G401 (cell line): ENCODE data around the gene THADA. TPM values are rescaled to one million over a fixed set of nuclear protein-coding genes. Genes with fewer than 3 reads are reported as not detected.

Experiments
- DNase-seq: peaks from one replicate; pipeline ENCODE4 v3.0.0-alpha.2; 2015; ENCODE audit warnings: low spot score
- in situ Hi-C: cut with HindIII; loops from 2 replicates; pipeline ENCODE4 v1.10.0; 2016; ENCODE audit warnings: low sequenced_read_pairs, mixed read lengths
- total RNA-seq: library from RNA; depleted of rRNA; stranded (reverse); fragments of >200 nt; shearing (Covaris generic); gene quantifications from 2 replicates; pipeline ENCODE4 v1.2.3, GENCODE V29; 2014

The THADA gene
- total RNA-seq, 1 experiment from 2014 or later = 35.9 TPM

- DNase-seq = no peak
- in situ Hi-C loops = no loop called here
Measured at GRCh38 chr2:43356774-43357173, 239.1 kb downstream of the THADA start.

- in situ Hi-C loops = no loop called here
Measured at GRCh38 chr2:43355399-43355798, 240.4 kb downstream of the THADA start.

GRCh38 chr2:43349904-43350303 lies 245.9 kb downstream of the THADA start:
- DNase-seq = no peak
- in situ Hi-C loops = no loop called here

More at GRCh38 chr2:43355399-43355798, 240.4 kb downstream of the THADA start:
- DNase-seq = no peak

- in situ Hi-C loops = no loop called here
- DNase-seq = no peak
Measured at GRCh38 chr2:43348908-43349661, 246.8 kb downstream of the THADA start.

DNA sequence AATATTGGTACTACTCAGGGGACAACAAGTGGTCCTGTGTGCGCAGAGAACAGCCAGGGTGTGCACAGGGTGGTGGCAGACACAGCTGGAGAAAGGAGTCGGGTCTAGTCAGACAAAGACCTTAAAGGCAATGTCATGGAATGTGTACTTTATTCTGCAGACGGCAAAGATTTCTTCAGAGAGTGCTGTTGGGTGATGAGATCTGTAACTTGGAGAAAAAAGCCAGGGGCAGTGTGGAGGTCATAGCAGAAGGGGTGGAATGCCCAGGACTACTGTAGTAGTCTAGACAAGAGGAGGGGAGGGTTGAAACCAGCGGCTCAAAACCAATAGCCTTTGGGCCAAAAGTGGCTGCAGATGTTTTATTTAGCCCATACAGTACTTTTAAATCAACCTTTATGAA lies 248.1 kb downstream of the THADA start:
- DNase-seq = no peak
- in situ Hi-C loops = no loop called here

DNA sequence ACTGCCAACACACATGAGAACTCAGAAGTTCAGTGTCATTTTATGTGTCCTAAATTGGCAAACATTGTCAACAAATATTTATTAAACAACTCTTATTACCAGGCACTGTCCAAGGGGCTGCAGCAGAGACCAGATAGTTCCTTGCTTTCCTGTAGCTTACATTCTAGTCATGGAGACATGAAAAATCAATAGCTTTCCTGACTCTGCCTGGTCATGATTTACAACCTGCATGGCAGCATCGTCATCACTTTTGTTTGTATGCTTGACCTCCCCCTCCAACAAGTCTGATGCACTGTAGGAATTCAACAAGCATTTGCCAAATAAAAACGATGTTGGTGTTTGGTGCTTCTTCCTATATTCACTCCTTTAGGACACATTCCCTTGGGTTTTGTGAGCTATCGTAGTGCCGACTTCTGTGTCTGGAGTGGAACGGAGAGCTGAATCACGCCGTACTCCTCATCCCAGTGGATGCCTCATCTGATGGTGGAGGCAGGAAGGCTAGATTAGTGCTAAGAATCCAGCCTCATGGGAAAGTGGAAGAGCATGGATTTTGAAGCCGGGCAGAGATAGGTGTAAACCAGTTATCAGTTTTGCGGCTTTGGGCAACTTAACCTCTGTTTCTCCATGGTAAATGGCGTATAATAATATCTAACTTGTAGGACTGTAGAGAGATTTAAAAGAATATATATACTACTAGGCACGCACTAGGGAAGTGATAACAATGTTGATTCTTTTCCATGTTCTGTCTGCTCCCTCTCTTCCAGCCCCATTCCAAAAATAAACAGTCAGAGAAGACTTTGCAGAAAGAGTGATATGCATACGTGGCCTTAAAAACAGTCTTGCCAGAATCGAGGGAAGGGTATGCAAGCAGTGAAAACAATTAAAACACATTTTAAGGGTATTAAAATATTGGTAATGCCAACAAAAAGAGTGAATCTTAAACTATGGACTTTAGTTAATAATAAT lies 249.0 kb downstream of the THADA start:
- no peak for DNase-seq
- in situ Hi-C loops = no loop called here

- in situ Hi-C loops = no loop called here
Measured at GRCh38 chr2:43345872-43346271, 250.0 kb downstream of the THADA start.

DNA sequence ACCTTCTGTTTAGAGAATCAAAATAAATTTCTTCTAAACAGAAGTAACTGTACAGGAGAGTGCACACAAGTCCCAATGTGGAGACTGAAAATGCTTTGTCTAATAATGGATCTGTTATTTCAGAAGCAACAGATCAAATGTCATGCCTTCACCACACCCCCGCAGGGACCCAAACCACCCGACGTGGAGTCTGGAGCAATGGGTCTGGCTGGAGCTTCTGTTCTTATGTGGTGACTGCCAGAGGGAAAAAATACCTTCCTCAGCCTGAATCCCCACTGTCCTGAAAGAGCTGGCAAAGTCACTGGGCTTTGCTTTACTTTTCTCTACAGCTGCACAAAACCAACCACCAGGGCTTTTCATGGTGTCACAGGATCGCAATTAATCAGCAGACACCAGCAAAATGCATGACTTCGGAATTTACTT lies 250.4 kb downstream of the THADA start:
- peak; percentile 32 for DNase-seq

More at GRCh38 chr2:43345872-43346271, 250.0 kb downstream of the THADA start:
- DNase-seq = no peak

GRCh38 chr2:43344868-43345373 lies 250.9 kb downstream of the THADA start:
- in situ Hi-C loops = no loop called here
- no peak for DNase-seq

More for the DNA sequence above, 250.4 kb downstream of the THADA start:
- in situ Hi-C loops = no loop called here

- in situ Hi-C loops = no loop called here
- DNase-seq = peak; percentile 53
Measured at GRCh38 chr2:43343573-43344304, 252.1 kb downstream of the THADA start.

- DNase-seq = no peak
- in situ Hi-C loops = no loop called here
Measured at GRCh38 chr2:43341959-43342757, 253.7 kb downstream of the THADA start.

DNA sequence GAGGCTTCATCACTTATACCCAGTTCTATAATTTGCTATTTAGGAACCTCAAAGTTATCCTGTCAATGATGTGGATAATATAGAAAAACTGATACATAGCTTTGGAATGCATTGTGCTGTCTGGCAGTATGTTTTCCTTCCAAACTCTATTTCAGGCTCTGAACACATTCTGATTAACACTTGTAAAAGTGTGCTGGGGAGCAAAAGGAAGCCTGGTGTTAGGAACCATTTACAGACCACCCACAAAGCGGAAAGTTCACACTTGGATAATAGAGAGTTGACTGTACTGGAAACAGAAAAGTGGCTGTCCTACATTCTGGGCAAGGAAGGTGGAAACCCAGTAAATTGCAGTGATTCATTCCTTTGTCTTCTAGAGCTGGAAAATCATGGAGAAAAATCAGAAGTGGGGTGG lies 254.9 kb downstream of the THADA start:
- in situ Hi-C loops = no loop called here
- DNase-seq = no peak

GRCh38 chr2:43340066-43340465 lies 255.8 kb downstream of the THADA start:
- DNase-seq = no peak
- in situ Hi-C loops = no loop called here

DNA sequence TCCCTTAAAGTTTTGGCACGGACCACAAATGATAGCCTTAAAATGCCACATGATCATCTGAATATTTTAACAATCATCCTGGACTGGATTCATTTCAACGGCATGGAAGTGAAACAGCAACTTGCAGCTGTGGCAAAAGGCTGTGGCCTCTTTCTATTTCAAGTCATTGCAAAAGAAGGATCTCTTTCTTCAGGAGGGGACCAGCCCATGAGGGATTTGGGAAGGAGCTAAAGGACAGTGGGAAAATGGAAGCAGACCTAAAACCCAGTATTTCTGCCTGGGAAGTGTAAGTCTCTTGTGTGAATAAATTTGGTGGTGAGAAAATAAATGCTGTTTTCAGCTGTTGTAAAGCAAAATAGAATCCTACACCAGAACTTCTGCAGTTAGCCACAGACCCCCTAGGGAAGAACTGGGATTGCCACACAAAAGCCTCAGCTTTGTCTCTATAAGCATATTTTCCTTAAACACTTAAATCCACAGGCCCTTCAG lies 262.1 kb downstream of the THADA start:
- no peak for DNase-seq
- in situ Hi-C loops = no loop called here

DNA sequence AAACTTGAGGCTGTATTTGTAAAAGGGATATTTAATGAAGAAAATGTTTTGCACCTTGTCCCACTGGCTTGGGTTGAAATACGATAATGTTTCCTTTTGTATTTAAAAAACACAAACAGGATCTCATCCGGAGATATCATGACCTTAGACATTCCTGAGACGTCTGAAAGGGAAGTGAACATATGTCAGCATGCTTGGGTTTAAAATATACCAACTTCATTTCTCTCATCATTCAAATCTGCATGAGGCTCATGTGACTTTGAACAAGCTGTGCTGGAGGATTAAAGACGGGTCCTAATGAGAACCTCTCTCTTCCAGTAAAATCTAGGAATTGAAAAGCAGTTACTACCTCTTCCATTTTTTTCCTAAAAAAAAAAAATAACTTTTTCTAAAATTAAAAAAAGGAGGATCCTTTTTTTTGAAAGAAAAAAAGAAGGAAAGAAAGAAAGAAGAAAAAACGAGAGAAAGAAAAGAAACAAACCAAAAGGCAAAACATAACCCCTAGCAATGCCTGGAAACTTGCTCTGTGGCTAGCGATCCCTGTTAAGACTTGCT lies 262.7 kb downstream of the THADA start:
- no peak for DNase-seq
- in situ Hi-C loops = no loop called here

DNA sequence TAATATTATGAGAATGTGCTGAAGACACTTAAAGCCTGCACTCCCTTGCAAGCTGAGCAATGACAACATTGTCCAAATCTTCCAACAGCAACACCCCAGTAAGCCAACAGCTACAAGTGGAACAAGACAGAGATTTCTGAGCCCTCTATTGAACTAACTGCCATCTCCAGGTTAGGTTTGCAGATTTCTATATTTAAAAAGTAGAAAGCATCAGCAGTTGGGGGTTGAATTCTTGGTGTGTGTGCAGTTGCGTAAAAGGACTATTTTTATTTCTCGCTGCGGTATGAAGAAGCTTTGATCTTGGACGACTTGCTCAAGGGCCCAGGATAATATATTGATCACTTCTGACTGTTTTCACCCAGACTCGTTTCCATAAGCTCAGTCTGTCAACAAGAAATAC lies 263.2 kb downstream of the THADA start:
- in situ Hi-C loops = no loop called here
- no peak for DNase-seq

GRCh38 chr2:43331422-43331821 lies 264.4 kb downstream of the THADA start:
- in situ Hi-C loops = no loop called here
- no peak for DNase-seq

DNA sequence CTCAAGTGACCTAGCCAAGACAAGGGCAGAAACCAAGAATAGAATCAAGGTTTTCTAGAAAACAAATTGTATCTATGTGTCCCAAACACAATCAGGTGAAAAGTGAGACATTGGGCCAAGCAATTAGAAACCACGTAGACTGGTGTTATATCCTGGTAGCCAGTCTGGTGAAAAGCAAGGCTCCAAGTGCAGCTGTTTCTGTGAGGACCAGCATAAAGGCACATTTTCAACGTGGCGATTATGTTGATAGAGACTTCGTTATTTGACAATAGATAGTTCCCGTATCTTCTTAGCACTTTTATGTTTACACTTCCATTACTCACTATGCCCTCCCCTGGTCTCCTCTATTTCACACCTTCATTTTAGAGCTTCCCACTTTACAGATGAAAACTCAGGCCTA lies 266.2 kb downstream of the THADA start:
- DNase-seq = no peak
- in situ Hi-C loops = no loop called here
